ENCODE measurements around the gene PDS5A.
"Not testable (repeated sequence)": the region's sequence is repeated elsewhere in the genome, so short reads cannot be mapped to it uniquely, and the experiment has no call there.

The PDS5A gene

DNA sequence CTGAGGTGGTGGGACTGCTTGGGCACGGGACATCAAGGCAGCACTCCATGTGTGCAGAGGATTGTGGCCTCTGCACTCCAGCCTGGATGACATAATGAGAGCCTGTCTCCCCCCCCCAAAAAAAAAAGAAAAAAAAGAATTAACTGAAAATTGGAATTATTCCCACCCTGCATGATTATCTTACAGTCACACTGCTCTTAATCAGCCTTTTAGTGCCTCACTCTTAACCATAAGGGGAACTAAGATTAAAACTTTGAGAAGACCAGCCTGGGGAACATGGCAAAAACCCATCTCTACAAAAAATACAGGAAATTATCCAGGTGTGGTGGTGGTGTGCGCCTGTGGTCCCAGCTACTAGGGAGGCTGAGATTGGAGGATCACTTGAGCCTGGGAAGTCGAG, 185.2 kb downstream of the PDS5A start:
- DNase-seq (ENCODE audit: low read depth), result no peak
- TF ChIP-seq, protein P1, sequence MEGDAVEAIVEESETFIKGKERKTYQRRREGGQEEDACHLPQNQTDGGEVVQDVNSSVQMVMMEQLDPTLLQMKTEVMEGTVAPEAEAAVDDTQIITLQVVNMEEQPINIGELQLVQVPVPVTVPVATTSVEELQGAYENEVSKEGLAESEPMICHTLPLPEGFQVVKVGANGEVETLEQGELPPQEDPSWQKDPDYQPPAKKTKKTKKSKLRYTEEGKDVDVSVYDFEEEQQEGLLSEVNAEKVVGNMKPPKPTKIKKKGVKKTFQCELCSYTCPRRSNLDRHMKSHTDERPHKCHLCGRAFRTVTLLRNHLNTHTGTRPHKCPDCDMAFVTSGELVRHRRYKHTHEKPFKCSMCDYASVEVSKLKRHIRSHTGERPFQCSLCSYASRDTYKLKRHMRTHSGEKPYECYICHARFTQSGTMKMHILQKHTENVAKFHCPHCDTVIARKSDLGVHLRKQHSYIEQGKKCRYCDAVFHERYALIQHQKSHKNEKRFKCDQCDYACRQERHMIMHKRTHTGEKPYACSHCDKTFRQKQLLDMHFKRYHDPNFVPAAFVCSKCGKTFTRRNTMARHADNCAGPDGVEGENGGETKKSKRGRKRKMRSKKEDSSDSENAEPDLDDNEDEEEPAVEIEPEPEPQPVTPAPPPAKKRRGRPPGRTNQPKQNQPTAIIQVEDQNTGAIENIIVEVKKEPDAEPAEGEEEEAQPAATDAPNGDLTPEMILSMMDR (IDR thresholded peaks at IDR 0.05; ENCODE audit: low read length, missing control alignments), result no peak
- no peak overlapping the region for H3K4me3 ChIP-seq (replicated peaks; ENCODE audit: low read depth, low read length)

DNA sequence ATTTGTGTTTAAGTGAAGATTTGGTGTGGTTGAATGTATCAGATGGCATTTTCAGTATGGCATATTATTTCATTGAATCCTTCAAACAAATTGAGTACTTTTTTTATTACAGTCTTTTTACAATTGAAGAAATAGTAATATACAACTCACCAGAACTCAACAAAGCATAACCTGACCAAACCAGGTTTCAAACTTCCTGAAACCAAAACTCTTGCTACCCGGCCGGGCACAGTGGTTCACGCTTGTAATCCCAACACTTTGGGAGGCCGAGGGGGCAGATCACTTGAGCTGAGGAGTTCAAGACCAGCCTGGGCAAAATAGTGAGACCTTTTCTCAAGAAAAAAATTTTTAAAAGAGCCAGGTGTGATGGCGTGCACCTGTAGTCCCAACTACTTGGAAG, 185.6 kb downstream of the PDS5A start:
- TF ChIP-seq, protein P1 (IDR thresholded peaks at IDR 0.05; ENCODE audit: low read length, missing control alignments), result no peak
- no peak for DNase-seq (ENCODE audit: low read depth)
- H3K4me3 ChIP-seq (replicated peaks; ENCODE audit: low read depth, low read length), result no peak overlapping the region

DNA sequence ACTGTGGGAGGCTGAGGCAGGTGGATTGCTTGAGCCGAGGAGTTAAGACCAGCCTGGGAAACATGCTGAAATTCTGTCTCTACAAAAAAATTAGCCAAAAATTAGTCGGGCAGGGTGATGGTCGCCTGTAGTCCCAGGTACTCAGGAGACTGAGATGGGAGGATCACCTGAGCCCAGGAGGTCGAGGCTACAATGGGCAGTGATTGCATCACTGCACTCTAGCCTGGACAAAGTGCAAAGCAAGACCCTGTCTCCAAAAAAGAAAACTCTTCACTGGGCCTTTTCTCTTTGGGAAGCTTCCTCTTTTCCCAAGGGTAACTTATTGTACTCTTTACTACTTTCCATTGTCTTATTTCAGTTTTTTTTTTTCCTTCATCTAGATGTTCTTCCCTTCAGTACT, 190.9 kb downstream of the PDS5A start:
- TF ChIP-seq, protein P1 (IDR thresholded peaks at IDR 0.05; ENCODE audit: low read length, missing control alignments), result no peak
- no peak for DNase-seq (ENCODE audit: low read depth)
- H3K4me3 ChIP-seq (replicated peaks; ENCODE audit: low read depth, low read length), result no peak overlapping the region

DNA sequence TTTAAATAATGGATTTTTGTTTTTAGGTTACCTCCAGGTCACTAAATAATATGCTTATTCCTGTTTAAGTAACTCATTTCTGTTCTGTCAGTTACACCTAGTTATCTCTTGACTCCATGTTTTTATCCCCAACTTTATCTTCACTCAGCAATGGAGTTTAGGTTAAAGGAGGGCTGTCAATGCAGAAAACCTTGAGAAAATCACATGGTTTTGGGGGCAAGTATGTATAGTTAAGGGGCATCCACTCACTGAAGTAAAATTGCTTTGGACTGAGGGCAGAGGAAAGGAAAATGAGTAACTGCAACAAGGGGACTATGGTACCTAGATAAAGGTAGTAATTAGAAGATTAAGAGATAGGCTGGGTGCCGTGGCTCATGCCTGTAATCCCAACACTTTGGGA, 192.6 kb downstream of the PDS5A start:
- DNase-seq (ENCODE audit: low read depth), result no peak
- no peak overlapping the region for H3K4me3 ChIP-seq (replicated peaks; ENCODE audit: low read depth, low read length)
- TF ChIP-seq, protein P1 (IDR thresholded peaks at IDR 0.05; ENCODE audit: low read length, missing control alignments), result no peak

DNA sequence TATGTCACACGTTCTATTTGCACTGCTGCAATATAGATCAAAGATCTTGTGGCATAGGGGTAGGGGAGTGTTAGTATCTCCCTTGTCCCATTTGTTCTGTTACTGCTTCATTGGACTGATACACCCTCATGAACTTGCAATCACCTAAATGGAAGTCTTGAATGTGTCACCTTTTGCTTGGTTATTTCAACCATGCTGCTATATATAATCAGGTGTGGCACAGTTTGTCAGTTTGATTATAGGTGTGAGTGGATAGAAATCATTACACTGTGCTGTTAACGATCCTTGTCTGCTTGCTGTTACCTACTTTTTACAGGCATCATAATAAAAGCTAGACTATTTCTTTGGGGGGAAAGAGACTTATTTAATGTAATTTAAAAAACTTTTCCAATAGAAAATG, 195.7 kb downstream of the PDS5A start:
- not testable (repeated sequence) for DNase-seq (ENCODE audit: low read depth); H3K4me3 ChIP-seq (replicated peaks; ENCODE audit: low read depth, low read length)
